ENCODE results near the gene ATRN.

ATRN gene

GRCh38 chr20:3559231-3559630 is 88.4 kb downstream of the ATRN start:
- H3K27ac Mint-ChIP-seq: no peak overlapping the region
- no peaks in the 10 kb centered on the region for H3K4me1 Mint-ChIP-seq (ENCODE audit: low read depth)
- H3K36me3 Mint-ChIP-seq (ENCODE audit: low read depth): peaks cover 22% of the 10 kb centered on the region
- no peaks in the 10 kb centered on the region for H3K27me3 Mint-ChIP-seq
- no peaks in the 10 kb centered on the region for H3K9me3 Mint-ChIP-seq
- no peak overlapping the region for H3K4me3 Mint-ChIP-seq

DNA sequence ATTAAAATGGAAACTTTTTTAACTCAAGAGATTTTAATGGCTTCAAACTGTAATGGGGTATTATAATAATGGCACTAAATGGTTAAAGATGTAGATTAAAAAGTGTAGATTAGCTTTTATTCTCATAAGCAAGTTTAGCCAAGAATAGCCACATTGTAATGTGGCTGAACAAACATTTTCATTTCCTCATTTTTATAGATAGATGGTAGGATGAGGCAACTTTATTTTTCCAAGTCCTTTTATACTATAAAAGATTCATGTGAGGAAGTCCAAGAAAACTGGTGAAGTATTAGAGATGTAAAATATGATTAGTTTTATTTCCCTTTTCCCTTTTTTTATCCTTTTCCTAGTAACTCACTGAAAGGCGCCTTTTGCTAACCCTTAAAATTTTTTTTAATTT is 88.8 kb downstream of the ATRN start:
- Mint-ChIP-seq H3K9me3 (no peaks in the 10 kb centered on the region), H3K27ac (no peak overlapping the region), H3K27me3 (no peaks in the 10 kb centered on the region), H3K4me3 (no peak overlapping the region), H3K36me3 (ENCODE audit: low read depth) (peaks cover 24% of the 10 kb centered on the region), H3K4me1 (ENCODE audit: low read depth) (no peaks in the 10 kb centered on the region)

DNA sequence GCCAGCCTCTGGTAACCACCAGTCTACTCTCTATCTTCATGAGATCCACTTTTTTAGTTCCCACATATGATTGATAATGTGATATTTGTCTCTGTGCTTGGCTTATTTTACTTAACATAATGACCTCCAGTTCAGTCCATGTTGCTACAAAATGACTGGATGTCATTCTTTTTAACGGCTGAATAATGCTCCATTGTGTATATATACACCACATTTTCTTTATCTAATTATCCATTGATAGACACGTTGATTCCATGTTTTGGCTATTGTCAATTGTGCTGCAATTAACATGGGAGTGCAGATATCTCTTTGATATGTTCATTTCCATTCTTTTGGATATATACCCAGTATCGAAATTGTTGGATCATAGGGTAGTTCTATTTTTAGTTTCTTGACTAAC is 89.3 kb downstream of the ATRN start:
- no peaks in the 10 kb centered on the region for H3K4me1 Mint-ChIP-seq (ENCODE audit: low read depth)
- no peaks in the 10 kb centered on the region for H3K27me3 Mint-ChIP-seq
- H3K36me3 Mint-ChIP-seq (ENCODE audit: low read depth): peaks cover 22% of the 10 kb centered on the region
- H3K4me3 Mint-ChIP-seq: no peak overlapping the region
- H3K27ac Mint-ChIP-seq: no peak overlapping the region
- H3K9me3 Mint-ChIP-seq: no peaks in the 10 kb centered on the region

GRCh38 chr20:3560578-3560977 is 89.8 kb downstream of the ATRN start:
- no peaks in the 10 kb centered on the region for H3K27me3 Mint-ChIP-seq
- H3K9me3 Mint-ChIP-seq: no peaks in the 10 kb centered on the region
- peaks cover 18% of the 10 kb centered on the region for H3K36me3 Mint-ChIP-seq (ENCODE audit: low read depth)
- H3K4me3 Mint-ChIP-seq: no peak overlapping the region
- no peak overlapping the region for H3K27ac Mint-ChIP-seq
- H3K4me1 Mint-ChIP-seq (ENCODE audit: low read depth): no peaks in the 10 kb centered on the region

DNA sequence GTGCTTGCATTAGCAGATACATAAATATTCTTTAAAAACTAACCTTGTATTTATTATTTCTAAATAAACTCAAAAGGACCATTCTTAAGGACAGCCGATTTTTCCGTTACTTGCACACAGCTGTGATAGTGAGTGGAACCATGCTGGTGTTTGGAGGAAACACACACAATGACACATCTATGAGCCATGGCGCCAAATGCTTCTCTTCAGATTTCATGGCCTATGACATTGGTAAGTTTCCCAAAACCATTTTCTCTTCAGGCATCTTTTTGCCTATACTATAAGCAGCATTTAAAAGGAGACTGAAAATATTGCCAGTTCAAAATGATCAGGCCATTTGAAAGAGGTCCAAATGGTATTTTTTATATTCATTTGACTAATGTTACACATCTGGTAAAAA is 92.3 kb downstream of the ATRN start:
- H3K4me3 Mint-ChIP-seq: no peak overlapping the region
- no peaks in the 10 kb centered on the region for H3K9me3 Mint-ChIP-seq
- peaks cover 30% of the 10 kb centered on the region for H3K36me3 Mint-ChIP-seq (ENCODE audit: low read depth)
- no peak overlapping the region for H3K27ac Mint-ChIP-seq
- H3K4me1 Mint-ChIP-seq (ENCODE audit: low read depth): no peaks in the 10 kb centered on the region
- no peaks in the 10 kb centered on the region for H3K27me3 Mint-ChIP-seq

DNA sequence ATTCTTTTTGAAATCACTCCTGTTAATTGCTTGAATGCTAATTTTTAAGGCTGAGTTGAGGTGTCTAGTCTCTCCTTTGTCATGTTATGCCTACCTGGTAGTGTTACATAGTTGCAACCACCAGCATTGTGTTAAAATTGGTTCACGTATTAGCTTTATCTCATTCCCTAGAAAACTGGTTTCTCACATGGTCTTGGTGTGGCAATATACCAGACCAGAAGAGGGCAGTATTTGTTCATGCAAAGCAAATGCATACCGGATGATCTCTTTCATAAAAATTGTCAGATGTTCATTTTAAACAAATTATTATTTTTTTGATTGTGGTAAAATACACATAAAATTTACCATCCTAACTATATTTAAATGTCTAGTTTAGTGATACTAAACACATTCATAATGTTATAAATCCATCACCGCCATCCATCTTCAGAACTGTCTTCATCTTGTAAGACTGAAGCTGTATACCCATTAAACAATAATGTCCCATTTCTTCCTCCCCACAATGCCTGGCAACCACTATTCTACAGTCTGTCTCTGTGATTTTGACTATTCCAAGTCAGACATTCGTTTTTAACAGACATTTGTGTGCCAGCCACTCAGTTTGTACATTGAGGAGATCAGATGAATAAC is 92.8 kb downstream of the ATRN start:
- no peaks in the 10 kb centered on the region for H3K9me3 Mint-ChIP-seq
- no peak overlapping the region for H3K4me3 Mint-ChIP-seq
- H3K4me1 Mint-ChIP-seq (ENCODE audit: low read depth): no peaks in the 10 kb centered on the region
- no peak overlapping the region for H3K27ac Mint-ChIP-seq
- H3K27me3 Mint-ChIP-seq: no peaks in the 10 kb centered on the region
- H3K36me3 Mint-ChIP-seq (ENCODE audit: low read depth): peaks cover 32% of the 10 kb centered on the region

DNA sequence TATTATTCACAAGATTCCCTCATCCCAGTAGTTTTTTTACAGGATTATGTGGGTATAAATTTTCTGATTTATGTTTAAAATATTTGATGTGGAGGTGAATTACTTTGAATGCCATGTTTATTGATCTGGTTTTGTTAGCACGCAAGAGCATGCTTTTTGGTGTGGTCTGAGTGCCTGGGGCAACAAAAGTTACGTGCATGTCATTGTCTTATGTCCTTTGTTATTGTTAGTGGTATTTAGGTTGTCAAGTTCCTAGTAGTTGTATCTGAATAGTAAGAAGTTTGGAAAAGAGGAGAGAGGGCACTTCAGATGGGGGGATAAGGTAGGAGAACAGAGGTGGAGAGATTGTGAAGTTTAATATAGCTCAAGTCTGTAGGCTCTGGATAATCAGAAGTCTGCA is 95.0 kb downstream of the ATRN start:
- H3K27ac Mint-ChIP-seq: no peak overlapping the region
- H3K4me1 Mint-ChIP-seq (ENCODE audit: low read depth): no peaks in the 10 kb centered on the region
- no peak overlapping the region for H3K4me3 Mint-ChIP-seq
- H3K36me3 Mint-ChIP-seq (ENCODE audit: low read depth): peaks cover 34% of the 10 kb centered on the region
- H3K9me3 Mint-ChIP-seq: no peaks in the 10 kb centered on the region
- no peaks in the 10 kb centered on the region for H3K27me3 Mint-ChIP-seq

DNA sequence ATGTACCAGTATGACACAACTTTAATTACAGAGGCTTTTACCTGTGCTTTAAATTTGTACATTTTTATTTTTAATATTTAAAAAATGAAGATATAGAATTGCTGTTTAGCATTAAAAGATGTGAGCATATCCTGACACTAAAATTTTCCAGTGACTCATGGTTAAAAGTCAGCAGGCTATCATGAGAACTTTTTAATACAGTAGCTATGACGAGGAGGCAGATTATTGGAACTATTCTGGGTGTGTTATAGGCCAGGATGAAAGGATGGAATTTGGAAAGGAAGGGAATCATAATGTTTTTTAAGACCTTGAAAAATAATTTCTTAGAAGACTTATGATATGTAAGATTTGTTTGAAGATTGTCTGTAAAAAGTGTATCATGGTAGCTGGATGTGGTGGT is 101.3 kb downstream of the ATRN start:
- no peaks in the 10 kb centered on the region for H3K9me3 Mint-ChIP-seq
- no peak overlapping the region for H3K27ac Mint-ChIP-seq

GRCh38 chr20:3576363-3576762 is 105.5 kb downstream of the ATRN start:
- peaks cover 43% of the 10 kb centered on the region for H3K36me3 Mint-ChIP-seq (ENCODE audit: low read depth)
- no peak overlapping the region for H3K27ac Mint-ChIP-seq

More for the DNA sequence above, 101.3 kb downstream of the ATRN start:
- Mint-ChIP-seq H3K36me3 (ENCODE audit: low read depth) (peaks cover 33% of the 10 kb centered on the region), H3K27me3 (no peaks in the 10 kb centered on the region), H3K4me1 (ENCODE audit: low read depth) (peaks cover 4% of the 10 kb centered on the region), H3K4me3 (no peak overlapping the region)

GRCh38 chr20:3577366-3577765 is 106.5 kb downstream of the ATRN start:
- H3K27ac Mint-ChIP-seq: no peak overlapping the region
- H3K4me1 Mint-ChIP-seq (ENCODE audit: low read depth): peaks cover under 1% of the 10 kb centered on the region
- H3K36me3 Mint-ChIP-seq (ENCODE audit: low read depth): peaks cover 43% of the 10 kb centered on the region
- H3K4me3 Mint-ChIP-seq: no peak overlapping the region
- no peaks in the 10 kb centered on the region for H3K27me3 Mint-ChIP-seq
- H3K9me3 Mint-ChIP-seq: no peaks in the 10 kb centered on the region

More at GRCh38 chr20:3576363-3576762, 105.5 kb downstream of the ATRN start:
- Mint-ChIP-seq H3K9me3 (no peaks in the 10 kb centered on the region), H3K27me3 (no peaks in the 10 kb centered on the region), H3K4me1 (ENCODE audit: low read depth) (peaks cover 4% of the 10 kb centered on the region), H3K4me3 (no peak overlapping the region)

DNA sequence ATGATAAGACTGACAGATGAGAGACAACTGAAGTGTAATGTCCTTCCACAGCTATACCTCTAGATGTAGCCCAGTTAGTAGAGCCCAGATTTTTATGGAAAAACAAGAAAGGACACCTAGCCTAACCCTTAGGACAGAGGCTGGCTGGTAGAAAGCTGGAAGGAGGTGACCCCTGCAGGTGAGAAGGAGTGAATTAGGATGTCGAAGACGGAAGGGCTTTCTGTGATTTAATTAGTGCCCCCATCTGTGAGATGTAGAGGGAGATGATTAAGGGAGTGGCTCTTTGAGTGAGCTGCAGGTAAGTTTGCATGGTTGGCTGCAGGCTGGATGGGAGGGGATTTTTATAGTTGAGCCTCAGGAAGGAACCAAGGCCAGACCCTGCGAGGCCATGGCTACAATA is 109.6 kb downstream of the ATRN start:
- H3K4me1 Mint-ChIP-seq (ENCODE audit: low read depth): no peaks in the 10 kb centered on the region
- H3K36me3 Mint-ChIP-seq (ENCODE audit: low read depth): peaks cover 66% of the 10 kb centered on the region
- H3K4me3 Mint-ChIP-seq: no peak overlapping the region
- no peak overlapping the region for H3K27ac Mint-ChIP-seq
- no peaks in the 10 kb centered on the region for H3K9me3 Mint-ChIP-seq
- H3K27me3 Mint-ChIP-seq: no peaks in the 10 kb centered on the region

GRCh38 chr20:3583765-3584164 is 112.9 kb downstream of the ATRN start:
- peaks cover 73% of the 10 kb centered on the region for H3K36me3 Mint-ChIP-seq (ENCODE audit: low read depth)
- H3K9me3 Mint-ChIP-seq: no peaks in the 10 kb centered on the region
- H3K4me3 Mint-ChIP-seq: no peak overlapping the region

DNA sequence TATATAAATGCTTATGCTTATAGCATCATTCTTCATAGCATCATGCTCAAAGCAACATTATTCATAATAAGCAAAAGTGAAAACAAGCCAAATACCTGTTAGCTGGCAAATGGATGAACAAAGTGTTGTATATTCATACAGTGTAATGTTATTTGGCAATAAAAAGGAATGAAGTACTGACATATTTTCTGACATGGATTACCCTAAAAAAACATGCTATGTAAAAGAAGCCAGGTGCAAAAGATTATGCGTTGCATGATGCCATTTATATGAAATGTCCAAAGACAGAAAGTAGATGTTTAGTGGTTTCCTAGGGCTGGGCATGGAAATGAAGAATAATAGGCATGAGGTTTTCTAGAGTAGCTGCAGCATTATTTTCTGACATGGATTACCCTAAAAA is 115.3 kb downstream of the ATRN start:
- H3K36me3 Mint-ChIP-seq (ENCODE audit: low read depth): peaks cover 66% of the 10 kb centered on the region
- H3K4me3 Mint-ChIP-seq: no peak overlapping the region

More at GRCh38 chr20:3583765-3584164, 112.9 kb downstream of the ATRN start:
- no peaks in the 10 kb centered on the region for H3K4me1 Mint-ChIP-seq (ENCODE audit: low read depth)
- H3K27ac Mint-ChIP-seq: no peak overlapping the region
- no peaks in the 10 kb centered on the region for H3K27me3 Mint-ChIP-seq

DNA sequence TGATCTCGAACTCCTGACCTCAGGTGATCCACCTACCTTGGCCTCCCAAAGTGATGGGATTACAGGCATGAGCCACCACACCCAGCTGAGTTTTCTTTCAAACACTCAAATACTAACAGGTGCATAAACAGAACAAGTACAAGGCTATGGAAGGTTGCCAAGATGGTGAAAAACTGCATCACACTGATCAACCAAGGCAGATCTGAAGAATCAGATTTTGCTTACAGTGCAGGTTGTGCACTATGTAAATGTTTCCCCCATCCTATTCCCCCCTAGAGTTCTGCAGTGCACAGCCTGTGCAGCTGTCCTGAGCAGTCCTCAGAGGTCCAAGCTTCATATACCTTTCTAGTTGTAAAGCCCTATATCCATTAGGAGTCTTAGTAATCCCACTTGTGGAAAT is 119.3 kb downstream of the ATRN start:
- Mint-ChIP-seq H3K9me3 (no peaks in the 10 kb centered on the region), H3K36me3 (ENCODE audit: low read depth) (peaks cover 65% of the 10 kb centered on the region), H3K27me3 (no peaks in the 10 kb centered on the region), H3K4me1 (ENCODE audit: low read depth) (no peaks in the 10 kb centered on the region), H3K27ac (no peak overlapping the region), H3K4me3 (no peak overlapping the region)

More for the DNA sequence above, 115.3 kb downstream of the ATRN start:
- Mint-ChIP-seq H3K9me3 (no peaks in the 10 kb centered on the region), H3K4me1 (ENCODE audit: low read depth) (no peaks in the 10 kb centered on the region), H3K27me3 (no peaks in the 10 kb centered on the region), H3K27ac (no peak overlapping the region)

DNA sequence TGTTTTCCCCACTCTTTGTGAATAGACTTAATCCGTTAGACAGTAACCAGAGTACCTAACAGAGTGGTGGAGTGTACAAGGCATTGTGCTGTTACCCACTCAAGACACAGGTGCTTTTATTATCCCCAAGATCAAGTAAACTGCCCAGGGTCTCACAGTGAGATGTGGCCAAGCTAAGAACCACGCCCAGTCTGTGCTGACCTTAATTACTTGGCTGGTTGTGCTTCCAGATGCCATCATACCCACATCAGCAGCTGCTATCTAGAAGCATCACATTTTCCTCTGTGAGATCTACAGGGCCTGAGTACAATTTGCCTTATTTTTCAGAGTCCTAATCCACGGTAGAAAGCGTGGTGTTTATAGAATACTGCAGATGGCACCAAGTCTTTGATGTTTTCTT is 122.1 kb downstream of the ATRN start:
- no peak overlapping the region for H3K27ac Mint-ChIP-seq
- H3K4me1 Mint-ChIP-seq (ENCODE audit: low read depth): no peaks in the 10 kb centered on the region
- no peaks in the 10 kb centered on the region for H3K27me3 Mint-ChIP-seq
- peaks cover 64% of the 10 kb centered on the region for H3K36me3 Mint-ChIP-seq (ENCODE audit: low read depth)
- H3K4me3 Mint-ChIP-seq: no peak overlapping the region
- H3K9me3 Mint-ChIP-seq: no peaks in the 10 kb centered on the region

GRCh38 chr20:3595541-3595940 is 124.7 kb downstream of the ATRN start:
- no peaks in the 10 kb centered on the region for H3K4me1 Mint-ChIP-seq (ENCODE audit: low read depth)
- no peaks in the 10 kb centered on the region for H3K27me3 Mint-ChIP-seq
- H3K9me3 Mint-ChIP-seq: no peaks in the 10 kb centered on the region
- H3K4me3 Mint-ChIP-seq: no peak overlapping the region
- H3K27ac Mint-ChIP-seq: no peak overlapping the region
- H3K36me3 Mint-ChIP-seq (ENCODE audit: low read depth): peaks cover 70% of the 10 kb centered on the region

Data from stimulated activated naive CD8-positive, alpha-beta T cell treated with anti-CD3 and anti-CD28 coated beads, Interleukin-15, Interleukin-2, amounts not matched to agents 100 ng/mL and 50 ng/mL, for 24 hours (primary cell).